ENCODE data around the gene ORM2. TPM values are rescaled to one million over a fixed set of nuclear protein-coding genes. Genes with fewer than 3 reads are reported as not detected.
A peak's percentile ranks its signal among the peaks of the same experiment; 100 is the strongest.

The ORM2 gene
- total and polyA plus RNA-seq, 9 of the 15 experiments (the other 6 are each of a cell fraction or from before 2014, with no cell fraction given), result 0.98 TPM; not detected in 8

DNA sequence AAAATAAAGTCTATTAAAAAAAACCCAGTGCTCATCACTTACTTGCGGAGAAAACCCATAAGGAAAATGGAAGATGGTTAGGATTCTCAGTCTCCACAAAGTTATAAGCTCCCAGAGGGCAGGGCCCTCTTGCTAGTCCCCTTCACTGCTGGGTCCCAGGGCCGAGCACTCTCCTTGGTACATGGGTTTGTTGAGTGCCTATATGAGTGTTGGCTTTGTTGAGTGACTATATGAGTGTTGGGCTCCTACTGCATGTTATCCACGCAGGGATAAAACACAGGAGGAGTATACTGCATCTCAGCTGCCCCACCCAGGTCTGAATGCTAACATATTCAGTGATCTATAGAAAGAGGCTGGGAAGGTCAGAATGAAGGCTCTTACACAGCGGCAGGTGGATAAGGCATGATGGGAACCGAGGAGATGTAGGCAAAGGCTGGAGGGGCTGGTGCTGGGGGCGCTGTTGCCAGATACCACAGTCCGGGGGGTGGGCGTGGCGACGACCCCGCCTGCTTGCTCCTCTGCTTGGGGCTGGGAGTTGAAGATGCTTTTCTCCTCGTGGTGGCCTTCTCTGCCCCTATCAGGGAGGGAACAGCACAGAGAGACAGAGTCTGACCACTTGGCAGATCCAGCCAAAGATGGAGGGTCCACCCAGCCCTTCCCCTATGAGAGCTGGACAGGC lies 11.6 kb downstream of the ORM2 start:
- Histone ChIP-seq H3K27me3 (ENCODE audit: control insufficient read depth in 2 of 2, insufficient read depth in 2 of 2, low read length in 2 of 2) (no peaks in the 10 kb centered on the region), H3K4me3 (no peak overlapping the region), H2AFZ (ENCODE audit: low read depth, low read length) (no peak overlapping the region), H3K4me2 (ENCODE audit: insufficient read depth, low read length) (no peak overlapping the region), H3K36me3 (ENCODE audit: control insufficient read depth, insufficient read depth, low read length) (peaks cover 8% of the 10 kb centered on the region; the same call in 2 of the 3 replicates), H4K20me1 (replicated peaks; ENCODE audit: control insufficient read depth, insufficient read depth, low read length) (peaks cover 8% of the 10 kb centered on the region; the same call in 1 of the 2 replicates), H3K9me1 (ENCODE audit: control insufficient read depth, insufficient read depth, low read length) (no peaks in the 10 kb centered on the region), H3K4me1 (replicated peaks in 1 of 2; ENCODE audit: control insufficient read depth in 2 of 2, insufficient read depth in 2 of 2, low read length in 2 of 2) (peaks cover 0 to under 1% of the 10 kb centered on the region in 2 experiments; a peak in 1 of 5 replicates), H3K27ac (ENCODE audit: extremely low read depth, low read depth, low read length) (no peak overlapping the region), H3K9me3 (replicated peaks; ENCODE audit: control insufficient read depth, insufficient read depth, low read depth, low read length) (no peaks in the 10 kb centered on the region), H3K79me2 (ENCODE audit: control insufficient read depth, insufficient read depth, low read length) (no peaks in the 10 kb centered on the region), H3K9ac (ENCODE audit: insufficient read depth in 1 of 2, low read depth in 2 of 2, low read length in 2 of 2) (no peak overlapping the region)
- CTCF ChIA-PET (ENCODE audit: low intra/inter-chr PET ratio), result interaction anchor here (0.7 kb wide), 1 partner anchor 583 kb away, joined by 3 read pairs; no protein-coding TSS in a partner anchor
- no TSS peak for BruUV-seq (replicated peaks)
- intact Hi-C loops (cut with micrococcal nuclease), result no loop called here
- FAIRE-seq, result no peak
- POLR2A ChIA-PET, result interaction anchor here (0.6 kb wide), 1 partner anchor 164 kb away, joined by 3 read pairs; the partner anchor contains the start of gene WHRN
- WGBS (ENCODE audit: insufficient coverage, low coverage, missing lambda C conversion rate), result 67% methylated on average over 11 of the region's 12 CpGs
- DNase-seq (ENCODE audit: extremely low read depth in 1 of 4, low spot score in 3 of 4), result no peak
- TF ChIP-seq SRSF9 (IDR thresholded peaks at IDR 0.05; ENCODE audit: borderline replicate concordance, low read depth, low read length) (no peak), ZNF695 (CRISPR knock-in tag; IDR thresholded peaks at IDR 0.05) (no peak), ZNF3 (CRISPR knock-in tag; IDR thresholded peaks at IDR 0.05) (peak; percentile 89), RBM25 (IDR thresholded peaks at IDR 0.05; ENCODE audit: low read depth, low read length, severe bottlenecking) (peak; percentile 54), POLR2G (IDR thresholded peaks at IDR 0.05; ENCODE audit: low read depth, low read length) (0 out of 2 replicates have a peak, but pooled peaks have one; percentile 24)
- ATAC-seq, result no peak
- in situ Hi-C loops (cut with MboI), result no loop called here

Measured in K562 (cell line).